ENCODE results near the gene HOXC13.

Gene HOXC13

GRCh38 chr12:53955036-53955775, 16.6 kb downstream of the HOXC13 start:
- DNase-seq = no peak

DNA sequence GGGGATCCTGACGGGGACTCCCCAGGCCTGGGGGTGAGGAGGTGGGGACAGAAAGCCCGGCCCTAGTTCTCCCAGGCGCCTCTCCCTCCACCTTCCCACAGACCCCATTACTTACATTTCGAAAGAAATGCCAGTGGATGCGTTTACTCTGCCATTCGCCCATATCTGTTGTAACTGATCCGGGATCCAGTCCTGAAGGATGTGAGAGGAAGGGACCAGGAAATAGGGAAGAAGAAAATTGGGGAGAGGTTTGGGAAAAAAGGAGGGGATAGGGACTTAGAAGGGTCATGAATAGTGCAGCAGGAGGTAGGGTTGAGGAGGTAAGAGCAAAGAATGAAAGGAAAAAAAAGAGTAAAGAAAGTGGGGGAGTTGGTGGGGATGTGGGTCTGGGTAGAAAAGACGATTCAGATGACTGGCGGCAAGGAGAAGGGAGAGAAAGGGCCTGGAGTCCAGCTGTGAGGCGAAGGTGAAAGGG, 17.2 kb downstream of the HOXC13 start:
- DNase-seq = no peak

GRCh38 chr12:53956251-53956887, 17.7 kb downstream of the HOXC13 start:
- no peak for DNase-seq

GRCh38 chr12:53956914-53957536, 18.4 kb downstream of the HOXC13 start:
- DNase-seq = no peak

DNA sequence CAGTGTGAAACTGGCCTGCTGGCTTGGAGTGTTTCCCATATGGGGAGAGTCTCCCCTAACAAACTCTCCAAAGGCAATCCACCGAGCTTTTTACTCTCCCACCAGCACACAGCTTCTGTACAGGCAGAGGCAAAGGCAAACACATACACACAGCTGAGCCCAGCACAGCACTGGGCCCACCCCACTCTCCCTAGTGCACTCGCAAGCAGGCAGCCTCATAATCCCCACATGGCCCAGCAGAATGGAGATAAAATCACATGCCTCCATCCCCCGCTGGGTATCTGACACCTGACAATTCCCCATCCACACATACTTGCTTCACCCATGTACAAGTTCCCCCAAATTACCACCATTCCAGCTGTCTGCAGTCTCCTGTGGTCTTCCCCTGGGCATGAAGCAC, 19.5 kb downstream of the HOXC13 start:
- DNase-seq = no peak

GRCh38 chr12:53959314-53959713, 20.7 kb downstream of the HOXC13 start:
- DNase-seq = no peak

GRCh38 chr12:53960187-53961024, 21.8 kb downstream of the HOXC13 start:
- DNase-seq = no peak

DNA sequence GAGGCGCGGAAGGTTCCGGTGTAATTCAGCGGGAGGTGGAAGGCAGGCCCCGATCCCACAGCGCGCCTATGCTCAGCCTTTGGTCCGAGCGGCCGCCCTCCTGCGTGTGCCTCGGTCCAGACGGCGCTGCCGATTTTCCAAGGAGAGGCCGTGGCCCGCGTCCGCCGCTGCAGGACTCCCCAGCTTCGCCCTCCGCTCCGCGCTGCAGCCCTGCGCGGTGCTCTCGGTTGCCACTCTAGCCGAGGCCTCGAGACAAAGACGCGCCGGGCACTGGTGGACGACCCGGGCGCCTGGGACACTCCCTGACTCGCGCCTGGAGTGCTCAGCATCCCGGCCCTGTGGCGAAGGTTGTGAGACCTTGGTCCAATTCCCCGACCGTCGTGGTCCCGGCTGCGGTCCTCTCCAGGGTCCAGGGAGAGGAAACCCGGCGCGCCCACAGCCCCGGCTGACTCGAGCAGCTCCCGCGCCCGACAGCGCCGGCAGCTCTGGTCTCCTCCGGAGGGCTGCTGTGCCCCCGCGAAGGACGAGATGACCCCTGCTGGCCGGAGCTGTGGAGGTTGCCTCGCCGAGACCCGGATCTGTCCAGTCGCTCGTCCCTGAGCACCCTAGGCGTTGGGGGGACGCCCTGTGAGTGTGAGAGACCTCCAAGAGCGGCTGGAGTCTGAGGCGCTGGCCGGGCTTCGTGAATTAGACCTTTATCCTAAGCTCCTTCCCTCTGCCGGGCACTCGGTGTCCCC, 22.6 kb downstream of the HOXC13 start:
- DNase-seq = no peak

GRCh38 chr12:53963005-53963404, 24.4 kb downstream of the HOXC13 start:
- DNase-seq = no peak

- DNase-seq = no peak
Measured at GRCh38 chr12:53963434-53964314, 25.0 kb downstream of the HOXC13 start.

- no peak for DNase-seq
Measured at GRCh38 chr12:53964315-53964713, 25.7 kb downstream of the HOXC13 start.

- DNase-seq = no peak
Measured at GRCh38 chr12:53965281-53966084, 26.9 kb downstream of the HOXC13 start.

DNA sequence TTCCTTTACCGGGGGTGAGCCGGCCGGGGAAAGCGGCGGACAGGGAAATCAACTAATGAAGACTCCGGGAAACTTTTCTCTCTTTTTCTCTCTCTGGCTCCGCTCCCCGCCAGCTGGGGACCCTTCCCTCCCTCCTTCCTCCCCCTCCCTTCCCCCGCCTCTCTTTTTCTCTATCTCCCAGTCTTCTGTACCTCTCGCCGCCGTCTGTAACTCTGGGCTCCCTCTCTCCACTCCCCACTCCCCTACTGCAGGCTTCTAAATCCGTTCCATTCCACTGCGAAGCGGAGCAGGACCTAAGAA, 27.4 kb downstream of the HOXC13 start:
- no peak for DNase-seq

GRCh38 chr12:53966385-53967133, 27.9 kb downstream of the HOXC13 start:
- DNase-seq = no peak

DNA sequence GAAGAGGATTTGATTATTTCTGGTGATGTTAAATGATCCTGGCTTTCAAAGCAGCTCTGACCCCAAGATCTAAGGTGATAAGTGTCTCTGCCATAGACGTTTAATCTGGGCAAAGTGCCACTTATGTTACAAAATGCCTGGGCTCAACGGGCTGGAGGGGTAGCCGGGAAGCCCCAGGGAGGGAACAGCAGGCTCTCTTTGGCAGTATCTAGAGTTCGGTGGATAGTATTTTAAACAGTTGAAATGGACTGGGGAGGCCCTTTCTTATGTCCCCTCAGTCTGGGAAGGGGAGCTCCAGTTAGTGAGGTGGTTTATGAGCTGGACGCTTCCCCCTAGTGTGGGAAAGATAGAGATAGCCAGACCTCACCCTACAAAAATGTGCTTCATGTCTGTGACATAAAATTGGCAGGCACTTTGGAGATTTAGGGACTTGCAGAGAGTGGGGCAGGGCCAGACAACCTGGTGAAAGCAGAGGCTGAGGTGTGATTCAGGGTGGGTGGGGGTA, 28.8 kb downstream of the HOXC13 start:
- DNase-seq = no peak

- DNase-seq = no peak
Measured at GRCh38 chr12:53968214-53969127, 29.8 kb downstream of the HOXC13 start.

DNA sequence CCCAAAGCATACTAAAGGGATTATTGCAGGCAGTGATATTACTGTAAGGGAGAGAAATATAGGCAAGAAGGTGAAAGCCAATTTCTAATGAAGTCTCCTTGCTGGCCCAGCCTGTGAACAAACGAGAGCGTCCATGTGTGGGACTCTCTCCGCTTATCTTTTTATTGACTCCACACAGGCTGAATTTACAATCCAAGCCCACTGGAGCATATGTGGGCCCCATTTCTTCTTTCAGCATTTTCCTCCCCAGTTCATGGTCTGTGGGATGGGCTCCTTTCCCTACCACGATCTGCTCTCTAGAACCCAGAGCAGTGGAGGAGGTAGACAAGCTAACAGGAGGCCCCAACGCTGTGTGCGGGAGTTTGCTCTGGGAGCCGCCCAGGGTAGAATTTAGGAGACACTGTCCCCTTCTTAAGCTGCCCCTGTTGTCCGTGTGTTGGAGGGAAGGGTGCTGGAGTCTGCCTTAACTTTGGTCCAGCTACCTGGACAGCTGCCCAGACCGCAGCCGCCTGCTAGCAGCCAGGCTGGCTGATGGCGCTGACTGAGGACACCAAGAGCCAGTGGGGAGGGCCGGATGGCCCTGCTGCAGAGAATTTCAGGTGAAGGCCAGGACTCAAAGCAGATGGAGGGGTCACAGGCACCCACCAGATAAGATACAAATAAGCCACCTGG, 31.1 kb downstream of the HOXC13 start:
- DNase-seq = no peak

DNA sequence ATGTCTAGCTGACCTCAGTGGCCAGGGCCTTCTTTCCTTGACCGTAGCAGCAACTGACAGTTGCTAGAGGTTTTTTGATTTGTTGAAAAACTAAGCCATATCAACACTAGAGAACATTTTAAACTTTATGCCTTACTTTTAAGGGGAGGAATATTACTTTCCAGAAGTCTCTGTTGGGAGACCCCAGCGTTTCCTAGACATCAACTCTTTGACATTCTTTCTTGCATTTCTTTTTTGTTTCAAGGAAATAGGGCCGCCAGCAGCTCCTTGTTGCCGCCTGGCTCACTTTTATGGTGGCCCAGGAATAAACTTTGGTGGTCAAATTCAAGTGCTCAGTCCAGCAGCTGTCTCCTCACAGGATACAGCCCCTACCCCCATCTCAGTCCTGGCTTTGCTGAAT, 31.8 kb downstream of the HOXC13 start:
- no peak for DNase-seq

Measured in CD4-positive, alpha-beta T cell treated with Interleukin-6 for 4 hours (primary cell).